Measurements from ENCODE around the gene RMND1.

DNA sequence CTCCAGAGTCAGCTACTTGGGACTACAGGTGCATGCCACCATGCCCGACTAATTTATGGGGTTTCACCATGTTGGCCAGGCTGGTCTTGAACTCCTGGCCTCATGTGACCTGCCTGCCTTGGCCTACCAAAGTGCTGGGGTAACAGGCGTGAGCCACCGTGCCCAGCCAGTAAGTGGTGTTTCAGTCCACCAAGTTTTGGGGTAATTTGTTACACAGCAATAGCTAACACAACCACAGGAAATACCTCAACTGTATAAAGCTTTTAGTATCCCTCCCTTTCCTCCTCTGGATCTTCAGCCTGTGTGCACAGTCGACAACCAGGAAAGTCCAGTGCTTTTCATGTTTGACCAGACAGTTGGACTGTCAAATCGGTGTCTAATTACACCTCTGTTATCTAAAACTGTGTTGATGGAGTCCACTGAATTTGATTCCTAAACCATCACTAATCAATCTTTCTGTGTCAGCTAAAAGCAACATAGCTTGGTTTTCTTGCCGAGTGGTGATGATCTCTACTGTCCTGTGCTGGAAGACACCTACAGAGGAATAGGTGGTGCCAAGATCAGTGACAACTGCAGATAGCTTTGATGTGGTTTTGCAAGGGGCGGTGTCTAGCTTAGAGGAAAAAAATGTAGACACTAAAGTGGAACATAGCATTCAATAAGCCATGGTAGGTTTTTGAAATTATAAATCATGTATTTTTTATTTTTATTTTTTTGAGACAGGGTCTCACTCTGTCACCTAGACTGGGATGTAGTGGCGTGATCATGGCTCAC lies 38.4 kb downstream of the RMND1 start:
- TF ChIP-seq FOXK2 (IDR thresholded peaks at IDR 0.05) (no peak), BHLHE40 (IDR thresholded peaks at IDR 0.05; ENCODE audit: borderline replicate concordance) (no peak), FOXM1 (IDR thresholded peaks at IDR 0.05; ENCODE audit: borderline replicate concordance) (no peak), HDGF (IDR thresholded peaks at IDR 0.05; ENCODE audit: borderline replicate concordance) (no peak), SP1 (IDR thresholded peaks at IDR 0.05) (no peak), ELF4 (IDR thresholded peaks at IDR 0.05) (no peak), ZNF384 (IDR thresholded peaks at IDR 0.05) (no peak), ARNT (IDR thresholded peaks at IDR 0.05) (no peak), SUZ12 (IDR thresholded peaks at IDR 0.05) (no peak)
